ENCODE data around the gene NCEH1.

Gene NCEH1

DNA sequence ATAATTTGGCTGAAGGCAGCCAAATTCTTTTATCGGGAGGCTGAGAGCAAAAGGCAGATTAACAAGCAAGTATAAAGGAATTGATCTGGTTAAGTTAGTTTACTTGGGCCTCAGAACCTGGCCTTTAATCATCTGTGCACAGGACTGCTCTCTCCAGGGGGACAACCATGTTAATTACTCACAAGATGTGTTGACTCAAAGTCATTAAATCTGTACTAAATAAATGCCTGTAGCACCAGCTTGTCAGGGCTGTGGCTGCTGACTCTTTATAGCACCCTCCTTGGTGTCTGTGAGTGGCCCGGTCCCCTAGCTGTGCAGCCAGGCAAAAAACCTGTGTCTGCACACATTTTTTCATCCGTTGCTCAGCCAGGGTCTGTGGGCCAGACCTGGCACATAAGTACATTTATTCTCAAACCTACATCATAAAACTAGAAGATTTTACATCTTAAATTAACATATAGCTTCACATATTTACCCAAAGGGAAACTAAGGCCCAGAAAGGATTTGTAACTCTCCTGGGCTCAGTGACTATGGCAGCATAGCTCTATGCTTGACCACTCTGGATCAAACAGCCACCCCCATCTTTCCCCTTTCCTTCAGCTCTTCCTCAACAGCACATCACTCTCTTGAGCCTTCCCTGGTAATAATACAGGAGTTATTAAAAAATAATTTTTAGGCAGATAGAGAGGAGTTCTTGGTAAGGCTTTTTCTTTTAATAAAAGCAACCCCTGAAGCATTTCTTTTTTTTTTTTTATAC, 51.4 kb downstream of the NCEH1 start:
- no peak overlapping the region for H2AFZ ChIP-seq (ENCODE audit: low read length)
- 0 out of 2 replicates have a peak, but pooled peaks cover 2% of the 10 kb centered on the region for H3K9me3 ChIP-seq (ENCODE audit: insufficient read depth, low read depth, low read length)
- no peaks in the 10 kb centered on the region for H3K9me2 ChIP-seq (replicated peaks; ENCODE audit: low read depth, low read length)
- no peak overlapping the region for H3K4me2 ChIP-seq (ENCODE audit: low read depth, low read length, poor library complexity, severe bottlenecking)
- no peaks in the 10 kb centered on the region for H3F3A ChIP-seq (ENCODE audit: low read depth)
- H3K79me2 ChIP-seq (ENCODE audit: insufficient read depth, low read length): no peaks in the 10 kb centered on the region
- H3K4me3 ChIP-seq (ENCODE audit: low read length, poor library complexity, severe bottlenecking): no peak overlapping the region
- H4K20me1 ChIP-seq (ENCODE audit: insufficient read depth, low read length, poor library complexity, severe bottlenecking): no peaks in the 10 kb centered on the region
- H3K4me1 ChIP-seq (ENCODE audit: insufficient read depth, low read length, poor library complexity, severe bottlenecking): peaks cover 24% of the 10 kb centered on the region
- H3K36me3 ChIP-seq (ENCODE audit: insufficient read depth, low read length): no peaks in the 10 kb centered on the region
- TF ChIP-seq EZH2phosphoT487 (IDR thresholded peaks at IDR 0.05; ENCODE audit: borderline replicate concordance) (no peak), CTCF (conservative IDR thresholded peaks at IDR 0.05; ENCODE audit: low read length) (no peak)
- no peak overlapping the region for H3K9ac ChIP-seq (ENCODE audit: low read depth, low read length, poor library complexity, severe bottlenecking)
- no peaks in the 10 kb centered on the region for H3K27me3 ChIP-seq (ENCODE audit: insufficient read depth, low read length, poor library complexity, severe bottlenecking)

GRCh38 chr3:172658344-172659245, 52.3 kb downstream of the NCEH1 start:
- no peaks in the 10 kb centered on the region for H4K20me1 ChIP-seq (ENCODE audit: insufficient read depth, low read length, poor library complexity, severe bottlenecking)
- no peaks in the 10 kb centered on the region for H3K27me3 ChIP-seq (ENCODE audit: insufficient read depth, low read length, poor library complexity, severe bottlenecking)
- no peaks in the 10 kb centered on the region for H3K79me2 ChIP-seq (ENCODE audit: insufficient read depth, low read length)
- 0 out of 2 replicates have a peak, but pooled peaks cover 2% of the 10 kb centered on the region for H3K9me3 ChIP-seq (ENCODE audit: insufficient read depth, low read depth, low read length)
- TF ChIP-seq EZH2phosphoT487 (IDR thresholded peaks at IDR 0.05; ENCODE audit: borderline replicate concordance) (no peak), CTCF (conservative IDR thresholded peaks at IDR 0.05; ENCODE audit: low read length) (0 out of 2 replicates have a peak, but pooled peaks have one; percentile 3)
- H3K9ac ChIP-seq (ENCODE audit: low read depth, low read length, poor library complexity, severe bottlenecking): no peak overlapping the region
- H3K36me3 ChIP-seq (ENCODE audit: insufficient read depth, low read length): no peaks in the 10 kb centered on the region
- no peaks in the 10 kb centered on the region for H3K9me2 ChIP-seq (replicated peaks; ENCODE audit: low read depth, low read length)
- no peaks in the 10 kb centered on the region for H3F3A ChIP-seq (ENCODE audit: low read depth)
- H3K4me1 ChIP-seq (ENCODE audit: insufficient read depth, low read length, poor library complexity, severe bottlenecking): peaks cover 24% of the 10 kb centered on the region
- no peak overlapping the region for H3K4me3 ChIP-seq (ENCODE audit: low read length, poor library complexity, severe bottlenecking)
- no peak overlapping the region for H2AFZ ChIP-seq (ENCODE audit: low read length)
- H3K4me2 ChIP-seq (ENCODE audit: low read depth, low read length, poor library complexity, severe bottlenecking): no peak overlapping the region

DNA sequence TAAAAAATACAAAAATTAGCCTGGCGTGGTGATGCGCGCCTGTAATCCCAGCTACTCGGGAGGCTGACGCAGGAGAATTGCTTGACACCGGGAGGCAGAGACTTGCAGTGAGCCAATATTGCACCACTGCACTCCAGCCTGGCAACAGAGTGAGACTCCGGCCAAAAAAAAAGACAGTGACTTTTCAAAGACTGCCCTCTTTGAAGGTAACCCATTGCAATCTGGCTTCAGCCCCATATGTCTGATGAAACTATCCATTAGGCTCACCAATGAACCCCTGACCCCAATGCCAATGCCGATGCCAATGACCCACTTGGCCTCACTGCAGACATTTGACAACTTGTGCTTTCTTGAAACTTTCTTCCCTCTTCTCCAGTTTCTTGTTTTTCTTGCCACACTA, 54.3 kb downstream of the NCEH1 start:
- Histone ChIP-seq H3K4me2 (ENCODE audit: low read depth, low read length, poor library complexity, severe bottlenecking) (no peak overlapping the region), H3K4me3 (ENCODE audit: low read length, poor library complexity, severe bottlenecking) (no peak overlapping the region), H3K9me2 (replicated peaks; ENCODE audit: low read depth, low read length) (no peaks in the 10 kb centered on the region), H3K4me1 (ENCODE audit: insufficient read depth, low read length, poor library complexity, severe bottlenecking) (peaks cover 31% of the 10 kb centered on the region), H3K79me2 (ENCODE audit: insufficient read depth, low read length) (no peaks in the 10 kb centered on the region), H4K20me1 (ENCODE audit: insufficient read depth, low read length, poor library complexity, severe bottlenecking) (no peaks in the 10 kb centered on the region), H2AFZ (ENCODE audit: low read length) (no peak overlapping the region), H3K27me3 (ENCODE audit: insufficient read depth, low read length, poor library complexity, severe bottlenecking) (no peaks in the 10 kb centered on the region), H3K36me3 (ENCODE audit: insufficient read depth, low read length) (no peaks in the 10 kb centered on the region), H3K9ac (ENCODE audit: low read depth, low read length, poor library complexity, severe bottlenecking) (no peak overlapping the region), H3F3A (ENCODE audit: low read depth) (no peaks in the 10 kb centered on the region), H3K9me3 (ENCODE audit: insufficient read depth, low read depth, low read length) (0 out of 2 replicates have a peak, but pooled peaks cover 2% of the 10 kb centered on the region)
- TF ChIP-seq EZH2phosphoT487 (IDR thresholded peaks at IDR 0.05; ENCODE audit: borderline replicate concordance) (no peak), CTCF (conservative IDR thresholded peaks at IDR 0.05; ENCODE audit: low read length) (no peak)
